A549 treated with dexamethasone at 1 μM for 4 hours (cell line): ENCODE measurements around the gene KAZALD1. TPM values are rescaled to one million over a fixed set of nuclear protein-coding genes. Genes with fewer than 3 reads are reported as not detected.

Experiments used
- total RNA-seq: library from RNA; stranded (reverse); fragments of 200-300 nt; extraction: Qiagen RNA extraction; gene quantifications from 5 replicates; pipeline ENCODE4 v1.2.3, GENCODE V29; 2022

KAZALD1 gene
- 2.0 to 3.3 TPM (median 2.9 TPM) in 5 replicates for total RNA-seq

GRCh38 chr10:101061624-101062231 is at the start of gene KAZALD1:
Gene KAZALD1, plus strand, starts transcription at chr10:101061989. Its CDS starts 604 bp downstream, at chr10:101062593.

GRCh38 chr10:101031128-101031795 is 30.5 kb upstream of the KAZALD1 start, which contains the start of the genes PDZD7 and SFXN3:
Gene PDZD7, minus strand, starts transcription at chr10:101031129. Its CDS starts 910 bp downstream, at chr10:101030219.
Gene SFXN3, plus strand, starts transcription at chr10:101031234. Its CDS starts 3,461 bp downstream, at chr10:101034695.

Other genes starting within 250 kb of the KAZALD1 start
- gene SLF2, start 149.0 kb upstream of the KAZALD1 start, total RNA-seq = 7.8 to 11.5 TPM (median 10.6 TPM) in 5 replicates
- gene SEMA4G, start 92.5 kb upstream of the KAZALD1 start, total RNA-seq = 7.3 to 9.2 TPM (median 7.6 TPM) in 5 replicates
- gene MRPL43, start 74.5 kb upstream of the KAZALD1 start, total RNA-seq = 76.4 to 97.7 TPM (median 92.4 TPM) in 5 replicates
- 35.7 to 40.8 TPM (median 38.8 TPM) in 5 replicates for gene TWNK, start 74.4 kb upstream of the KAZALD1 start, total RNA-seq
- gene LZTS2, start 62.2 kb upstream of the KAZALD1 start, total RNA-seq = 22.4 to 43.1 TPM (median 36.7 TPM) in 5 replicates
- 0.35 to 0.94 TPM (median 0.81 TPM) in 5 replicates for gene PDZD7, start 30.9 kb upstream of the KAZALD1 start, total RNA-seq
- gene SFXN3, start 30.8 kb upstream of the KAZALD1 start, total RNA-seq = 38.1 to 51.4 TPM (median 45.0 TPM) in 5 replicates
- gene TLX1, start 69.3 kb downstream of the KAZALD1 start, total RNA-seq = 0.04 TPM in 1 of 5 replicates, not detected in the others
- gene LBX1, start 167.5 kb downstream of the KAZALD1 start, total RNA-seq = not detected in 5 replicates